Right renal cortex interstitium (tissue), 3 donors: ENCODE data around the gene COL4A6. TPM values are rescaled to one million over a fixed set of nuclear protein-coding genes. Genes with fewer than 3 reads are reported as not detected.

Source experiments
- DNase-seq, 3 donors: peaks; one replicate each; pipeline ENCODE4 v3.0.0-alpha.2; 2013; ENCODE audit warnings: low read depth in 3 of 3, low spot score in 2 of 3
- polyA plus RNA-seq, 3 donors: library from polyadenylated mRNA; unstranded; fragments of 120-200 nt; gene quantifications; one replicate each; pipeline ENCODE4 v1.2.1, GENCODE V29; 2013; ENCODE audit not compliant: insufficient read length in 3 of 3

Gene COL4A6
- polyA plus RNA-seq, 3 donors, result 15.6 to 16.9 (median 16.0) TPM

GRCh38 chrX:108285918-108286317, 152.3 kb downstream of the COL4A6 start:
- DNase-seq, result no peak

GRCh38 chrX:108285356-108285755, 152.9 kb downstream of the COL4A6 start:
- DNase-seq, result no peak

GRCh38 chrX:108275732-108276131, 162.5 kb downstream of the COL4A6 start:
- DNase-seq, result no peak

DNA sequence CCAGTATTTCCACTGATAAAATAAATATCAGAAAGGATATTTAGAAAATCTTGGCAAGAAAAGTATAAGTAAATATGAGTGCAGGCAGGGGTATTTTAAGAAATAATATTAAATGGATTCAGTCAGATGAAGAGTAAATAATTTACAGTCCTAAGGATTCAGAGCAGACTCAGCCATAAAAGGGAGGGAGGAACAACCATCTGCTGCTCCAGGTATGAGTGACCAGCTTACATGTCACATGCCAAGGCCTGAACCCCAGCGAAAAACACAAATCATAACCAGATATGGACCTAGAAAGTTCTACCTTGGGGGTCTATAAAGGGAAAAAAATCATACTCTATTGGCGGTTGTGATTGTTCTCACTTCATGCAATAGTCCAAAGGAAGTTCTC, 166.8 kb downstream of the COL4A6 start:
- DNase-seq, result no peak

GRCh38 chrX:108270739-108271396, 167.4 kb downstream of the COL4A6 start:
- DNase-seq, result no peak

GRCh38 chrX:108270280-108270679, 167.9 kb downstream of the COL4A6 start:
- no peak for DNase-seq

- DNase-seq, result no peak
Observed at GRCh38 chrX:108268434-108269080, 169.7 kb downstream of the COL4A6 start.

GRCh38 chrX:108267557-108267956, 170.7 kb downstream of the COL4A6 start:
- no peak for DNase-seq

DNA sequence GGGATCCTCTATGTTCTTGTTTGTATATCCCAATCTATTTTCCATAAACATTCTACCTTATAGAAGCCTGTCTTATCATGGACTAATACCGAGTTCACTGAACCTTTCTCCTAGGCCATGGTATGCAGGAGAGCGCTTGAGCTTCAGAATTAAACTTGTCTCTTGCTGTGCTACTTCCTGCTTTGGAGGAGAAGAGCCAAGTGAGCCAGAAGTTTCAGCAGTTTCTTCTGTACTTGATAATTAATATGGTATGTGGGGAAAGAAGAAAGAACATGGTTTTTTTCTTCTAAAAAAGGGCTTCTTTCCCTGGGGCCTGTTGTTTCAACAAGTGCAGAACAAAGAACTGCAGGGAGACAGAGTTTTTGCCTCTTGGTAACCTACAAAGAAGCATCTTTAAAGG, 173.8 kb downstream of the COL4A6 start:
- DNase-seq, result no peak

DNA sequence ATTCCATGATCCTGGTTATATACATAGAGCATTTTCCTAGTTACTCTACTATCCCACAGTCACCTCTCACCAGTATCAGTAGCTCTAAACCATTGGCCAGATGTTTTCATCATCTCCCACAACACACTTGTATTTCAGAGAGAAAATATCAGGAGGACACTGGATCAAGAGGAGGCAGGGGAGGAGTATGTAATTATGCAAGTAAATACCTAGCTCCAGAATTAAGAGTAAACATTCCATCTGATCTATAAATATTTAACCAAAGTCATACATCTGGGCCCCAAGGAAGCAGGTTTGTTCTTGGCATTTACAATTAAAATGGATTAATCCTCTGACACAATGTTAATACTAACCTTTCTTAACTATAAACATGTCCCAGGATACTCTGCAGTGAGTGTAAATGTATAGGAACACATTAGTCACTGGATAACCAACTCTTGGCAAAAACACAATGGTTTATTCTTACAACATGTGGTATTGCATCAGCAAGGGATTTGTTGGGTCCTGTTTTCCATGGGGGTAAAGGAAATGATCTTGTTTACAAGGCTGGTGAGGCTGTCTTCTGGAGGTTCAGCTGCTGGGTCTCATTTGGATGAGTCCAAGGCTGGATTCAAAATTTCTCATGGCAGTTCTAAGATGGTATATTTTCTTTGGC, 176.5 kb downstream of the COL4A6 start:
- no peak for DNase-seq

DNA sequence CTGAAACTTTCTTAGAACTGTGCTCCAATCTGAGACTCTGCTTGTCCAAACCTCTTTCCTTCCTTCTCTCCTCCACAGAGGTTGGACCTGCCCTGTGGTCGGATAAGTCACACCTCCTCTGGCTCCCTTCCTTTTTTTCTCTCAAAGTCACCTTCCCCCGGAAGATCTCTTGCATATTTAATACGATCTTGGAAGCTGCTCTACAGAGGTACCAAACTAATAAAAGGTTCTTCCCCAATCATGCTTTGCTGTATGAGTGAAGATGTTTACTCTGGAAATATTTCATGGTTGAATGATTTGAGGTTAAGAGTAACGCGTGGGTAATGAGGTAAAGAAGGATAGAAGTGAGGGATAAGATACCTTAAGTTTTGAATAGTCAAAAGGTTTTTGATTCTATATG, 180.7 kb downstream of the COL4A6 start:
- no peak for DNase-seq

DNA sequence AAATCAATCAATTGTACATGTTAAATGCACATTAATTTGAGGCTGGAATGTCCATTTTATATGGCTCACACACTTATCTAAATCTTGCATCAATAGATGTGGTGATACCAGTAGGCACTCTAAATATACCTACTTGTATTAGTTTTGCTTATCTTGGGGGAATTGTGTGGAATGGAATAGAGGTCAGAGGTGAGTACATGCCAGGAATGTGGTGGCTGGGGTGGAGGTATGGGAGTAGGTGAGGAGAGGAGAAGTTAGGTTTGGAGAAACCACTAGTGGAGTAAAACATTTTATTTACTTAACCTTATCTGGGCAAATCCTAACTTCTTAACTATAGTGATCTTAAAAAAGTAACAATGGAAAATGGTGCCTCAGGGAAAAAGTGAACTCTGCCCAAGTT, 183.6 kb downstream of the COL4A6 start:
- DNase-seq, result no peak

DNA sequence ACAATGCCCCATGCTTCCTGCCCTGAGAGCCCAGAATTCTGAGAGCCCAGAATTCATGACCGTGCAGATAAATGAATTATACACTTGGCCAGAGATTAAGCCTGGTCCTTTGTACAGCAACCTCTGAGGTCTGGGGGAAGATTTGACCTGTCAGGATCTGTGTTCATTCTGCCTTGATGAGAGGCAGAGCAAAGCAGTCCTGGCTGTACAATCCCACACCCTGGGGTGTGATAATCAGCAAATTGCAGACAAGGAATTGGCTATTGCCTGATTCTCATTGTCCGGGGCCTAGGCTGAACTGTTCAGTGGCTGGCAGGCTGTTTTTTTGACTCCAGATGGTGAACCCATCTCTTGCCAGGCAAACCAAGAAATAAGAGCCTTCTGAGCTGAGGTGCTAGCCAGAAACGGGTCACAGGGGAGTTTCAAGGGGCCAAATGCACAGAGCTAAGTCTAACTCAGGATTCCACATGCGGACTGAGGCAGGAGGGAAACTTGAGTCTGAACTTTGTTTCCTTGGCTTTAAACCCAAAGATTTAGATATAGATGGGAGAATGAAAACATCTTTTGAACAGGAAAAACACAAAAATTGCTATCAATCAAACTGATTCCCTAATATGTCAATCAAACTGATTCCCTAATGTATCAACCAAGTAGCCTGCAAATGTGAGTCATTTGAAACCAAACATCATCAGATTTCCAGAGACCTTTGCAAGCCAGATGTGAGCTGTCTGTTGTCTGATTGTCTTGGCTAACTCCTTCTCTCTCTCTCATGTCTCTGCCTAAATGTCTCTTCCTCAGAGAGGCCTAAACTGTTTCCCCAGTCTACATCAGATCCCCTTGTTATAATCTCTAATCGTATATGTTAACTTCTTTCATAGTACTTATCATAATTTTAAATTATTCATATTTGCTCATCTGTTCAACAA, 187.3 kb downstream of the COL4A6 start:
- DNase-seq, result no peak

GRCh38 chrX:108246304-108246954, 191.8 kb downstream of the COL4A6 start:
- no peak for DNase-seq

- no peak for DNase-seq
Observed at GRCh38 chrX:108245462-108245861, 192.8 kb downstream of the COL4A6 start.

- DNase-seq, result no peak
Observed at GRCh38 chrX:108235986-108236385, 202.2 kb downstream of the COL4A6 start.

DNA sequence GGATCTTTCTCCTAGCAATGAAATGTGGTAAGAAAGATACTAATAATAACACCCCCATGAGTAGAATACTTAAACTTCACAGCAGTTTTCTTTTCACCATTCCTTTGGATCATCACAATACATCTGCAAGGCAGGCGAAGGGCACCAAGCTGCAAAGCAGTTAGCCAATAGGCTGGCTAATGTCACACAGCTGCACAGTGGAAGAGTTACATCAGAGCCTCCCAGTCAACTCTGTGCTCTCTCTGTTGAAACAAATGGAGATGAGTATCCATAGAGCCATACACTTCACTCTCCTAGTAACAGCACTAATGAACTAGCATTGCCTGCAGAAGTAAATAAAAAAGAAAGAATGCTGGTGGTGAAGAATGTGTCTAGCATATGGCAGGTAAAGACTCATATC, 207.6 kb downstream of the COL4A6 start:
- no peak for DNase-seq

- DNase-seq, result peak in 1 of 3 donors; percentile 61
Observed at GRCh38 chrX:108224727-108225621, 213.2 kb downstream of the COL4A6 start.

DNA sequence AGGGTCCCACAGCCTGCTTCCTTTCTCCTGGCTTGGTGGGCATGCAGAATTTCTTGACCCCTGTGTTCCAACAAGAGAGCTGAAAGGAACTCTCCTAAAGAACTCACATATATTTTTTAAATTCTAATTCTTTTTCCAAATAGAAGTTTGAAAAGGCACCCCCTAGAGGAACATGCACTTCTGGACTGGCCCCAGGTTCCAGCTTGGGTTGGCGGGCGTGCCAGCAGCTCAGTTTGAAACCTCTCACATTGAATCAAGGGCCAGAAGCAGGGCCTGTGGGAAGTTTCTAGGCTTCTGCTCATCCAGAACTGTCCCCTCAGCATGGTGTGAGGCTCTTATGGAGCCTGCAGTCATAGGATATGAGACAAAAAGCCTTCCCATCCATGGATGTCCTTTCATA, 214.0 kb downstream of the COL4A6 start:
- DNase-seq, result no peak

DNA sequence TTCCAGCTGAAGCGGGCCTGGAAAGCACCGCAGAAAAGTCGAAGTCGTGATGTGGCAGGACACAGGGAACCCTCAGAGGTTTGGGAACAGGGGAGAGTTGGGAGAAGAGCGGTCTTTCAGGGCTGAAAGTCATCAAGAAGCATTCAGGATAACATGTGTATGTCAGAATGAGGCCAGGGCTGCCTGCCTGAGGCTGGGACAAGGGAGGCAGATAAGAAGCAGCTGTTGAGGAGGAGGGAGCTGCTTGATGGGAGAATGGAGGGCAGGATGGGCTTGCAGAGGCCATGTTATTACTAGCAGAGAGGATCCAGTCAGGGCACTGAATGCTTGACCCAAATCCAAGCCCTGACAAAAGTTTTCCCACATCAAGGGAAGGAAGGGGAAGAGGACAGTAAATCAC, 214.6 kb downstream of the COL4A6 start:
- no peak for DNase-seq
